Middle frontal gyrus (tissue), 1 donor: ENCODE measurements around the gene PAFAH2.
A peak's percentile ranks its signal among the peaks of the same experiment; 100 is the strongest.
"Not testable (repeated sequence)": the region's sequence is repeated elsewhere in the genome, so short reads cannot be mapped to it uniquely, and the experiment has no call there.

Experiments used
- DNase-seq: peaks from one replicate; pipeline ENCODE4 v3.0.0-alpha.2; 2015; ENCODE audit warnings: low spot score; ENCODE audit errors: extremely low spot score

Gene PAFAH2

DNA sequence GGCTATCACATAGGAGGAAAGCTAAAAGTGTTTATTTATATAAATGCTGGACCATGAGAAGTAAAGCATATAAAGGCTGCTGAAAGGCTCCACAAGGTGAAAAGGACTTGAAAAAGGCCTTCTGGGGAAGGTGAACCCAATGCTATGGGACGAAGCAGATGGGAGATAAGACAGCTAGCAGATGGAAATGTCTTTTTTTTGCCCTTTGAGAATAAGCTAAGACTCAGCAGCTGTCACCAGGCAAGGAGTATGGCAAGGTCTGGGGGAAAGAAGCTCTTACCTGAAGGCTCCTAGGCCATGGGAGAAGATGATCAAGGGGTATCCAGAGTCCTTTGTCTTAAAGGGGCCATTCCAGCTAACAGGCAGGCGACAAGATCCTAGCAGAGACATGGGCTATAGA lies 9.9 kb downstream of the PAFAH2 start:
- no peak for DNase-seq

- not testable (repeated sequence) for DNase-seq
Measured at GRCh38 chr1:25986773-25987172, 11.1 kb downstream of the PAFAH2 start.

DNA sequence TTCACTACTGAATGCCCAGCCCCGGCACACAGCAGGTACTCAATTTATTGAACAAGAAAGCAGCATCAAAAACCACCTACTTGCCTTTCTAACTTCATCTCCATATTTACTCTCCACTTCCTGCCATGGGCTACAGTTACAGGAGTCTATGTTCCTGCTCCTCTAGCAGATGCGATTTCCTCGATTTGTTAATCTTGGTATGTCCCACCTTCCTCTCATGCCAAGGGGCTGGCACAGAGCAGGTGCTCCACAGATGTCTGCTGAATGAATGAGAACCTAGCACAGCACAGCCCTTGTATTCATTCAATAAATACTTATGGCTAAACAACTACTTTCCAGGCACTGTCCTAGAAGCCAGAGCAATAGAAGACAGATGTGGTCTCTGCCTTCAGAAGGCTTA lies 12.2 kb downstream of the PAFAH2 start:
- DNase-seq, result no peak

DNA sequence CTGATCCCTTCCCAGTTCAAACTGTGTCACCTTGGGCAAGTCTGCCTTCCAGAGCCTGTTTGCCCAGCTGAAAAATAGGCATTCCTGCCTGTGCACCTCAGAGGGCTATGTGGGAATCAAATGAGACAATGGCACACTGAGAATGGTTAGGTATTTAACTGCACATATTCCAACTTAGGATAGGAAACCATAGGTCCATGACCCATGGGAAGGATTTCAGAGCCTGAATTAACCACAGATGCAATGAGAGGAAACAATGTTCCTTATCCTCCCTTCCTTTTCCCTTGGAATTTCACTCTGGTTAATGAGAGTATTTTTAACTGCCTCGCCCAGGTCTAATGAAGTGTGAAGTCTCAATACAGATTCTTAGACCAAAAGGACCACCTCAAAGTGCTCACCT lies 12.7 kb downstream of the PAFAH2 start:
- no peak for DNase-seq

DNA sequence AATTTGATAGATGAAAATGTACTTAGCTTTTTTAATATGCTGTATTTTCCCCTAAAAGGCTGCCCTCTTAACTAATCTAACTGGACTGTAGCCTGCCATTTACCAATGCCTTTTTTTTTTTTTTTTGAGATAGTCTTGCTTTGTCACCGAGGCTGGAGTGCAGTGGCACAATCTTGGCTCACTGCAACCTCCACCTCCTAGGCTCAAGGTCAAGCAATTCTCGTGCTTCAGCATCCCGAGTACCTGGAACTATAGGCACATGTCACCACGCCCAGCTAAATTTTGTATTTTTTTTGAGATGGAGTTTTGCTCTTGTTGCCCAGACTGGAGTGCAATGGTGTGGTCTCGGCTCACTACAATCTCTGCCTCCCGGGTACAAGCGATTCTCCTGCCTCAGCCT lies 18.7 kb downstream of the PAFAH2 start:
- no peak for DNase-seq

DNA sequence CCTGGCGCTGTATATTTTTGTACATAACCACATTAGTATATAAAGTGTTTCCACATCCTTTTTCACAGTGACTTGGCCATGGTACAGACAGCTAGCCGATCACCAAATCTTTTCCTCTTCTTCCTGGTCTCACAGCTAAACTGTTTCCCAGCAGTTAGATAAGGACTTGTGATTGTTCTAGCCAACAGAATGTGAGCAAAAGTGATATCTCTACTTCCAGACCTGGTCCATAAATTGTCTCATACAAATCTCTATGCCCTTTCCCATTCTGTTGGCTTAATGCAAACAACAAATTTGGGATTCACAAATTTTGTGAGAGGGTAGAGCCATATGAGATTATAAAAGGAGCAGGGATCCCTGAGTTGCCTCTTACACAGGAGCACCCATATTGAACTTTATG lies 19.5 kb downstream of the PAFAH2 start:
- DNase-seq, result no peak

- no peak for DNase-seq
Measured at GRCh38 chr1:25977801-25978200, 20.1 kb downstream of the PAFAH2 start.

DNA sequence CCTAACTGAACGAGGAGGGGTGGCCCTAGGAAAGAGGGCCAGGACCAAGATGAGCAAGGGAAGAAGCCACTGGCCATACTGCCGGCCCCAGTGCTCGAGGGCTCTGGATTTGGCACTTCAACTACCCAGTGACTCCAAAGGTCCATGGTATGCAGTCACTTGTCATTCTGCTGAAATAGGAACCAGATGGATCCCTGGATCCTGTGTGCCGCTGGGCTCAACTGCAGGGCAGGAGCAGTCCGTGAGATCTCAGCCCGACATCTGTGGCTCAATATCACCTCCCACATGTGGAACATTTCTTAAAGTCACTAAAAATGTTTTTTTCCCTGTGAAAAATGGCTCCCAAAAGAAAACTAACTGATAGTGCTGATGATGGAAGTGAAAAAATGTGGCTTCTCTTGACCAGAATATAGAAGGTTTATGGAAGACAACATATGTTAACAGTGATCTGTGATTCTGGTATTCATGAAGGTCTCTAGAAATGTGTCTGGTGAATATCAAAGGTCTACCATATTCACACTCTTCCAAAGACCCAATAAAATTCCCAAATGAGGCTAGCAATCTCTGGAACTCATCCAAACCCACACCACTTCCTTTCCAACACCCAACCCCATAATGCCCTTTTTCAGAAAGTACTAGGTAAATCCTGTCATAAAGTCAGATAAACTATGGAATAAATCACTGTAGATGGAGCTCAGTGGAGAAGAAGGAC lies 24.1 kb downstream of the PAFAH2 start:
- peak; percentile 24 for DNase-seq

DNA sequence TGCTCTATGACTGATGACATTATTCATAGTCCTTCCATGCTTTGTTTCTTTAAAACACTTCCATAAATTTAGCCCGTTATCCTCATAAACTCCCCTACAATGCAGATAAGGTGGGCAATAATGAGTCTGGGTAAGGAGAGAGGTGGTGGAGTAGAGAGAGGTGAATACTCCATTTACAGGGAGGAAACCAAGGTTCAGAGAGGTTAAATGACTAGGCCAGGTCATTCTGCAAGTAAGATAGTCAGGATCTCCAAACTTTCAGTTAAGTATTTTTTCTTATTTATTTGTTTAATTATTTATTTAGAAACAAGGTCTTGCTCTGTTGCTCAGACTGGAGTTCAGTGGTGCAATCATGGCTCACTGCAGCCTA lies 26.1 kb downstream of the PAFAH2 start:
- no peak for DNase-seq

- no peak for DNase-seq
Measured at GRCh38 chr1:25971066-25971810, 26.6 kb downstream of the PAFAH2 start.

DNA sequence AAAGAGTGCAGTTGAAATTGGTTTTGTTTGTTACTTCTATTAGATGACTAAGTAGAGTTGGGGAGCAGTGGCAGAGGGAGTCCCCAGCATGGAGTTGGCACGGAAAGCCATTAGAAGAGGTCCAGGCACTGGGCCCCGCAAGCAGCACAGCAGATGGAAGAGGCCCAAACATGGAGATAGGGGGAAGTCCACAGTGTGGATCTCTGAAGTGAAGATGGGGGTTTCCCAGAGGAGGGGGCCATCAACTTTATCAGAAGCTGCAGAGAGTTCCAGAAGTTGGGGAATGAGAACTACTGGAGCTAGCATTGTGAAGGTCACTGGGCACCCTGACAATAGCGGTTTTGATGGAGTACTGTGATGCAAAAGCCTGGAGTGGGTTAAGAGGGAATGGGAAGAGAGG lies 30.6 kb downstream of the PAFAH2 start:
- no peak for DNase-seq

DNA sequence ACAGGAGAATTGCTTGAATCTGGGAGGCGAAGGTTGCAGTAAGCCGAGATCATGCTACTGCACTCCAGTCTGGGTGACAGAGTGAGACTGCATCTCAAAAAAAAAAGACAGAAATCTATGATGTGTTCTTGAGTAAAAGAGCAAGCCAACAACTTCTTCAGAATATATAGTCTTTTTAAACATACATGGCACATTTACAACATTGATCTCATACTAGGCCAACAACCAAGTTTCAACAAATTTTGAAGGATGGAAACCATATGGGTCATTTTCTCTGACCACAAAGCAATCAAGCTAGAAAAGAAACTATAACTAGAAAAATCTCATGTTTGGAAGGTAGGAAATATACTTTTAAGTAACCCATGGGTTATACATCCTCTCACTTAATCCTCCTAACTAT lies 38.3 kb downstream of the PAFAH2 start:
- no peak for DNase-seq

- DNase-seq, result no peak
Measured at GRCh38 chr1:25958465-25958864, 39.4 kb downstream of the PAFAH2 start.

DNA sequence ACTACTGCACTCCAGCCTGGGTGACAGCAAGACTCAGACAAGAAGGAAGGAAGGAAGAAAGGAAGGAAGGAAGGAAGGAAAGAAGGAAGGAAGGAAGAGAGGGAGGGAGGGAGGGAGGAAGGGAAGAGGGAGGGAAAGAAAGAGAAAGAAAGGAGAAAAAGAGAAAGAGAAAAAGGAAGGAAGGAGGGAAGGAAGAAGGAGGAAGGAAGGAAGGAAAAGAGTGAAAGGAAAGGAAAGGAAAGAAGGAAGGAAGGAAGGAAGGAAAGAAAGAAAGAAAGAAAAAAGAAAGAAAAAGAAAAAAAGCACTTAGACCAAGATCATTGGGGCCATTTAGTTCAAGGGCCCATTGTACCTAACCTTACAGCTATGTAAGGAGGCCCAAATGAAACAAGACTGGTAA lies 42.3 kb downstream of the PAFAH2 start:
- DNase-seq, result no peak

- DNase-seq, result no peak
Measured at GRCh38 chr1:25954282-25954938, 43.5 kb downstream of the PAFAH2 start.

GRCh38 chr1:25952841-25953401 lies 44.9 kb downstream of the PAFAH2 start:
- DNase-seq, result peak; percentile 70

- DNase-seq, result no peak
Measured at GRCh38 chr1:25948641-25949040, 49.2 kb downstream of the PAFAH2 start.

GRCh38 chr1:25947027-25947426 lies 50.8 kb downstream of the PAFAH2 start:
- DNase-seq, result no peak

DNA sequence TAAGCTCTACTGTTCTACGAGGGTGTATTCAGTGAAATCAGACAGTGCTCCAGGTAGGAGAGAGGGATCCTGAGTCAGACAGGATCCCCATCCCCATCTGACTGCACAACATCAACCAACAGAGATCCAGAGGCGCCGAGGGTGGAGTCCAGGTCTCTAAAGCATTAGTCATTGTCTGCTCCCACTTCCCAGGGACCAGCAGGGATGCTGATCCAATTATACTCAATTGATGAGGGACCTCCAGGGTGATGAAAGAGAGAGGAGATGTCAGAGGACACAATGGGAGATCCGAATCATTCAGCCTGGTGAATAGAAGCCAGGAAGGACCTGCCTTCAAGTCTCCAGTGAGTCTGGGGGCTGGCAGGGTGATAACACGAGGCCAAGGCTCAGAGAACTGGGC lies 52.1 kb downstream of the PAFAH2 start:
- no peak for DNase-seq

GRCh38 chr1:25944986-25945385 lies 52.9 kb downstream of the PAFAH2 start:
- no peak for DNase-seq

GRCh38 chr1:25943511-25943910 lies 54.4 kb downstream of the PAFAH2 start:
- not testable (repeated sequence) for DNase-seq

DNA sequence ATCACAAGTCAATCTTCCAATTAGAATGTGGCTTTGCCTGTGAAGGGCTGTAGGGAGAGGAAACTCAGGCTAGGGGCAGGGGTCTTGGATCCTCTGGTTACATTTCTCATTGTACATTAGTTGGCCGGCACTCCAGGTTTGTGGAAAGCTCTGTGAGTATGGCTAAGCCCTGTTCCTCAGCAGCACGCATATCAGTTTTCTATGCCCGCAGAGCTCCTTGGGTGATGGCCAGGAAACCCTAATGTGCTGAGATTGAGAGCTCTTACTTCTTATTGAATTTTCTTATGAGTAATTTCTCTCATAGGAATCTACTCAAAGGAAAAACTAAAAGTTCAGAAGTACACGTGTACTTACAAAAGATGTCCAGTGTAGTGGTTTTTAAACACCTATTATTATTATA lies 60.9 kb downstream of the PAFAH2 start:
- no peak for DNase-seq
